ENCODE data around the gene TBC1D22A. TPM values are rescaled to one million over a fixed set of nuclear protein-coding genes. Genes with fewer than 3 reads are reported as not detected.
"Not testable (repeated sequence)": the region's sequence is repeated elsewhere in the genome, so short reads cannot be mapped to it uniquely, and the experiment has no call there.

Gene TBC1D22A
- total RNA-seq, 2 experiments from 2014 or later = 47.2 to 49.1 TPM

GRCh38 chr22:46974631-46975585 is 212.5 kb downstream of the TBC1D22A start:
- Mint-ChIP-seq H3K4me3 (no peak overlapping the region), H3K36me3 (peaks cover 24% of the 10 kb centered on the region), H3K27me3 (no peaks in the 10 kb centered on the region), H3K9me3 (no peaks in the 10 kb centered on the region), H3K4me1 (peaks cover 3% of the 10 kb centered on the region), H3K27ac (peak overlapping the region; percentile 45)
- DNase-seq = no peak
- POLR2A ChIA-PET = no interaction called here
- no peak for ATAC-seq (ENCODE audit: low read depth)

GRCh38 chr22:46976143-46976542 is 213.7 kb downstream of the TBC1D22A start:
- Mint-ChIP-seq H3K27me3 (no peaks in the 10 kb centered on the region), H3K9me3 (no peaks in the 10 kb centered on the region), H3K4me3 (no peak overlapping the region), H3K36me3 (peaks cover 26% of the 10 kb centered on the region), H3K27ac (no peak overlapping the region), H3K4me1 (no peaks in the 10 kb centered on the region)
- POLR2A ChIA-PET = no interaction called here
- peak; percentile 5 for DNase-seq
- ATAC-seq (ENCODE audit: low read depth) = no peak

GRCh38 chr22:46976598-46976997 is 214.1 kb downstream of the TBC1D22A start:
- no peaks in the 10 kb centered on the region for H3K9me3 Mint-ChIP-seq
- no peak overlapping the region for H3K27ac Mint-ChIP-seq
- ATAC-seq (ENCODE audit: low read depth) (no peak), DNase-seq (no peak)
- H3K27me3 Mint-ChIP-seq = no peaks in the 10 kb centered on the region
- POLR2A ChIA-PET = no interaction called here
- no peak overlapping the region for H3K4me3 Mint-ChIP-seq
- peaks cover 29% of the 10 kb centered on the region for H3K36me3 Mint-ChIP-seq
- H3K4me1 Mint-ChIP-seq = no peaks in the 10 kb centered on the region

- Mint-ChIP-seq H3K36me3 (peaks cover 33% of the 10 kb centered on the region), H3K9me3 (no peaks in the 10 kb centered on the region), H3K27ac (no peak overlapping the region), H3K4me1 (peaks cover 2% of the 10 kb centered on the region), H3K27me3 (no peaks in the 10 kb centered on the region), H3K4me3 (no peak overlapping the region)
- DNase-seq = peak; percentile 12
- no peak for ATAC-seq (ENCODE audit: low read depth)
- POLR2A ChIA-PET = no interaction called here
Observed at GRCh38 chr22:46977656-46978343, 215.3 kb downstream of the TBC1D22A start.

- H3K27ac Mint-ChIP-seq; DNase-seq; H3K4me1 Mint-ChIP-seq; H3K27me3 Mint-ChIP-seq; H3K9me3 Mint-ChIP-seq; POLR2A ChIA-PET; H3K4me3 Mint-ChIP-seq; ATAC-seq (ENCODE audit: low read depth): not testable (repeated sequence)
- H3K36me3 Mint-ChIP-seq = peaks cover 34% of the 10 kb centered on the region
Observed at GRCh38 chr22:46978668-46979067, 216.2 kb downstream of the TBC1D22A start.

- Mint-ChIP-seq H3K4me1 (peaks cover 2% of the 10 kb centered on the region), H3K36me3 (peaks cover 35% of the 10 kb centered on the region), H3K27me3 (no peaks in the 10 kb centered on the region), H3K27ac (no peak overlapping the region), H3K4me3 (no peak overlapping the region), H3K9me3 (no peaks in the 10 kb centered on the region)
- DNase-seq (peak; percentile 11), ATAC-seq (ENCODE audit: low read depth) (no peak)
- POLR2A ChIA-PET = no interaction called here
Observed at GRCh38 chr22:46979506-46979905, 217.1 kb downstream of the TBC1D22A start.

GRCh38 chr22:46980392-46980791 is 217.9 kb downstream of the TBC1D22A start:
- H3K9me3 Mint-ChIP-seq = no peaks in the 10 kb centered on the region
- peaks cover 38% of the 10 kb centered on the region for H3K36me3 Mint-ChIP-seq
- peaks cover 2% of the 10 kb centered on the region for H3K4me1 Mint-ChIP-seq
- DNase-seq (no peak), ATAC-seq (ENCODE audit: low read depth) (no peak)
- POLR2A ChIA-PET = no interaction called here
- H3K4me3 Mint-ChIP-seq = no peak overlapping the region
- no peak overlapping the region for H3K27ac Mint-ChIP-seq
- no peaks in the 10 kb centered on the region for H3K27me3 Mint-ChIP-seq

GRCh38 chr22:46982635-46983034 is 220.2 kb downstream of the TBC1D22A start:
- H3K36me3 Mint-ChIP-seq = peaks cover 30% of the 10 kb centered on the region
- H3K4me1 Mint-ChIP-seq = peaks cover 2% of the 10 kb centered on the region
- no peaks in the 10 kb centered on the region for H3K27me3 Mint-ChIP-seq
- no peak overlapping the region for H3K27ac Mint-ChIP-seq
- ATAC-seq (ENCODE audit: low read depth) (no peak), DNase-seq (peak; percentile 4)
- no peak overlapping the region for H3K4me3 Mint-ChIP-seq
- H3K9me3 Mint-ChIP-seq = no peaks in the 10 kb centered on the region
- POLR2A ChIA-PET = no interaction called here

- Mint-ChIP-seq H3K27me3 (no peaks in the 10 kb centered on the region), H3K4me1 (peaks cover 2% of the 10 kb centered on the region), H3K36me3 (peaks cover 27% of the 10 kb centered on the region), H3K4me3 (no peak overlapping the region), H3K27ac (no peak overlapping the region), H3K9me3 (no peaks in the 10 kb centered on the region)
- POLR2A ChIA-PET = no interaction called here
- DNase-seq = peak; percentile 17
- ATAC-seq (ENCODE audit: low read depth) = no peak
Observed at GRCh38 chr22:46983046-46983445, 220.6 kb downstream of the TBC1D22A start.

GRCh38 chr22:46984751-46985506 is 222.5 kb downstream of the TBC1D22A start:
- no peak overlapping the region for H3K27ac Mint-ChIP-seq
- no peaks in the 10 kb centered on the region for H3K9me3 Mint-ChIP-seq
- H3K36me3 Mint-ChIP-seq = peaks cover 15% of the 10 kb centered on the region
- H3K4me1 Mint-ChIP-seq = peaks cover 3% of the 10 kb centered on the region
- ATAC-seq (ENCODE audit: low read depth) (no peak), DNase-seq (no peak)
- H3K27me3 Mint-ChIP-seq = no peaks in the 10 kb centered on the region
- POLR2A ChIA-PET = no interaction called here
- no peak overlapping the region for H3K4me3 Mint-ChIP-seq

- POLR2A ChIA-PET = no interaction called here
- Mint-ChIP-seq H3K4me3 (no peak overlapping the region), H3K27ac (no peak overlapping the region), H3K4me1 (peaks cover 3% of the 10 kb centered on the region), H3K27me3 (no peaks in the 10 kb centered on the region), H3K9me3 (no peaks in the 10 kb centered on the region), H3K36me3 (peaks cover 15% of the 10 kb centered on the region)
- DNase-seq = no peak
- ATAC-seq (ENCODE audit: low read depth) = no peak
Observed at GRCh38 chr22:46985507-46985882, 223.0 kb downstream of the TBC1D22A start.

- ATAC-seq (ENCODE audit: low read depth) (no peak), DNase-seq (no peak)
- H3K4me3 Mint-ChIP-seq = no peak overlapping the region
- H3K4me1 Mint-ChIP-seq = peaks cover 3% of the 10 kb centered on the region
- H3K27ac Mint-ChIP-seq = no peak overlapping the region
- H3K9me3 Mint-ChIP-seq = no peaks in the 10 kb centered on the region
- POLR2A ChIA-PET = no interaction called here
- H3K36me3 Mint-ChIP-seq = peaks cover 12% of the 10 kb centered on the region
- H3K27me3 Mint-ChIP-seq = no peaks in the 10 kb centered on the region
Observed at GRCh38 chr22:46986788-46987187, 224.3 kb downstream of the TBC1D22A start.

- Mint-ChIP-seq H3K4me1 (peaks cover 2% of the 10 kb centered on the region), H3K27me3 (no peaks in the 10 kb centered on the region), H3K36me3 (peaks cover 3% of the 10 kb centered on the region), H3K27ac (no peak overlapping the region), H3K9me3 (no peaks in the 10 kb centered on the region), H3K4me3 (no peak overlapping the region)
- DNase-seq = no peak
- no peak for ATAC-seq (ENCODE audit: low read depth)
- POLR2A ChIA-PET = no interaction called here
Observed at GRCh38 chr22:46990937-46991550, 228.6 kb downstream of the TBC1D22A start.
